Measurements from ENCODE around the gene UNC13D.

DNA sequence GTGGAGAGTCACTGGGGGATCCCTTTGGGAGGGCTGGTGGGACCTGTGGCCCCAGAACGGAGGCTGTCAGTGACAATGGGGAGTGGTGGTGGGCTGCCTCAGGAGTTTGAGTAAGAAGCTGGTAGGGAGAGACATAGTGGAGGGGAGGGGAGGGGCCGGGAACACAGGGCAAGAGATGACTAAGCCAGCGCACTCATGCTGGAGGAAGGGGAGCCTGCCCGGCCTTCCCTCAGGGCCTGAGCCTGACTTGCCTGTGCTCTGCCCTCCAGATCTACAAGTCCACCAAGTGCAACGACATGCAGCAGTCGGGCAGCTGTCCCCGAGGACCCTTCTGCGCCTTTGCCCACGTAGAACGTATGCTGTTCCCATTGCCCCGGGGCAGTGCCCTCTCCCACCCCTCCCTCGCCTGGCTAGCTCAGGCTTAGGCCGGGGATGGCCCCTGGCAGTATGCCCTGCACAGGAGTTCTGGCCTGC lies 29.3 kb downstream of the UNC13D start:
- TF ChIP-seq, protein P1, sequence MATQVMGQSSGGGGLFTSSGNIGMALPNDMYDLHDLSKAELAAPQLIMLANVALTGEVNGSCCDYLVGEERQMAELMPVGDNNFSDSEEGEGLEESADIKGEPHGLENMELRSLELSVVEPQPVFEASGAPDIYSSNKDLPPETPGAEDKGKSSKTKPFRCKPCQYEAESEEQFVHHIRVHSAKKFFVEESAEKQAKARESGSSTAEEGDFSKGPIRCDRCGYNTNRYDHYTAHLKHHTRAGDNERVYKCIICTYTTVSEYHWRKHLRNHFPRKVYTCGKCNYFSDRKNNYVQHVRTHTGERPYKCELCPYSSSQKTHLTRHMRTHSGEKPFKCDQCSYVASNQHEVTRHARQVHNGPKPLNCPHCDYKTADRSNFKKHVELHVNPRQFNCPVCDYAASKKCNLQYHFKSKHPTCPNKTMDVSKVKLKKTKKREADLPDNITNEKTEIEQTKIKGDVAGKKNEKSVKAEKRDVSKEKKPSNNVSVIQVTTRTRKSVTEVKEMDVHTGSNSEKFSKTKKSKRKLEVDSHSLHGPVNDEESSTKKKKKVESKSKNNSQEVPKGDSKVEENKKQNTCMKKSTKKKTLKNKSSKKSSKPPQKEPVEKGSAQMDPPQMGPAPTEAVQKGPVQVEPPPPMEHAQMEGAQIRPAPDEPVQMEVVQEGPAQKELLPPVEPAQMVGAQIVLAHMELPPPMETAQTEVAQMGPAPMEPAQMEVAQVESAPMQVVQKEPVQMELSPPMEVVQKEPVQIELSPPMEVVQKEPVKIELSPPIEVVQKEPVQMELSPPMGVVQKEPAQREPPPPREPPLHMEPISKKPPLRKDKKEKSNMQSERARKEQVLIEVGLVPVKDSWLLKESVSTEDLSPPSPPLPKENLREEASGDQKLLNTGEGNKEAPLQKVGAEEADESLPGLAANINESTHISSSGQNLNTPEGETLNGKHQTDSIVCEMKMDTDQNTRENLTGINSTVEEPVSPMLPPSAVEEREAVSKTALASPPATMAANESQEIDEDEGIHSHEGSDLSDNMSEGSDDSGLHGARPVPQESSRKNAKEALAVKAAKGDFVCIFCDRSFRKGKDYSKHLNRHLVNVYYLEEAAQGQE (IDR thresholded peaks at IDR 0.05; ENCODE audit: insufficient read depth in 1 of 2, low read depth in 2 of 2, low read length in 2 of 2), result no peak
- TF ChIP-seq TAF1 (IDR thresholded peaks at IDR 0.05; ENCODE audit: borderline replicate concordance, insufficient read depth, low read length) (no peak), POLR2AphosphoS5 (IDR thresholded peaks at IDR 0.05; ENCODE audit: low read depth, low read length) (no peak)

Data from PFSK-1 (cell line).